Smooth muscle cell (in vitro differentiated cells): Measurements from ENCODE around the gene RGPD4. TPM values are rescaled to one million over a fixed set of nuclear protein-coding genes. Genes with fewer than 3 reads are reported as not detected.

Source experiments
- DNase-seq: peaks from one replicate; lab custom pipeline; 2025; ENCODE audit not compliant: unreplicated experiment; lab: John Stamatoyannopoulos, UW
- H2AFZ ChIP-seq: fragments of 200-600 bp; sonication (generic); 2 replicates; pipeline ENCODE4 v1.6.0; 2016; ENCODE audit warnings: antibody characterized with exemption, low read depth, mild to moderate bottlenecking
- H3F3A ChIP-seq: fragments of 200-600 bp; sonication (generic); 2 replicates; pipeline ENCODE4 v1.6.0; 2017; ENCODE audit warnings: antibody characterized with exemption, low read depth
- H3K27ac ChIP-seq: fragments of 200-600 bp; sonication (generic); 2 replicates; pipeline ENCODE4 v1.5.1; 2016; ENCODE audit warnings: low read depth, mild to moderate bottlenecking
- H3K27me3 ChIP-seq: fragments of 200-600 bp; sonication (generic); 2 replicates; pipeline ENCODE4 v1.6.1; 2016; ENCODE audit warnings: low read depth, mild to moderate bottlenecking
- H3K36me3 ChIP-seq: fragments of 200-600 bp; sonication (generic); 2 replicates; pipeline ENCODE4 v1.5.1; 2016; ENCODE audit warnings: low read depth
- H3K4me1 ChIP-seq: fragments of 200-600 bp; sonication (generic); 2 replicates; pipeline ENCODE4 v1.5.1; 2016; ENCODE audit warnings: low read depth
- H3K4me2 ChIP-seq: fragments of 200-600 bp; sonication (generic); 2 replicates; pipeline ENCODE4 v1.6.0; 2016; ENCODE audit warnings: mild to moderate bottlenecking
- H3K4me3 ChIP-seq: fragments of 200-600 bp; sonication (generic); 2 replicates; pipeline ENCODE4 v1.5.1; 2016; ENCODE audit warnings: mild to moderate bottlenecking
- H3K79me2 ChIP-seq: fragments of 200-600 bp; sonication (generic); 2 replicates; pipeline ENCODE4 v1.6.0; 2016; ENCODE audit warnings: low read depth, mild to moderate bottlenecking
- H3K9ac ChIP-seq: fragments of 200-600 bp; sonication (generic); 2 replicates; pipeline ENCODE4 v1.6.0; 2016; ENCODE audit warnings: low read depth
- H3K9me3 ChIP-seq: fragments of 200-600 bp; sonication (generic); replicated peaks from 2 replicates; pipeline ENCODE4 v1.5.1; 2016; ENCODE audit warnings: low read depth
- H4K20me1 ChIP-seq: fragments of 200-600 bp; sonication (generic); 2 replicates; pipeline ENCODE4 v1.6.0; 2016; ENCODE audit warnings: low read depth
- WGBS: methylation state at CpG from one replicate; pipeline ENCODE4 v1.1.7; 2016; ENCODE audit warnings: low lambda C conversion rate; 5-methylcytosine and 5-hydroxymethylcytosine counted together
- polyA plus RNA-seq: library from polyadenylated mRNA; unstranded; fragments of >200 nt; fragmentation: Nextera tagmentation; extraction: Ambion mirVana; gene quantifications from 2 replicates; pipeline ENCODE4 v1.2.1, GENCODE V29; 2016
- small RNA-seq: library from RNA; depleted of rRNA; stranded (forward); fragments of <200 nt; gene quantifications from one replicate; pipeline ENCODE3, GENCODE V24; 2014
- total RNA-seq: library from RNA; depleted of rRNA; stranded (reverse); fragments of >200 nt; gene quantifications from 2 replicates; pipeline ENCODE4 v1.2.3, GENCODE V29; 2014
- TF ChIP-seq, protein P1 (sequence below): fragments of 200-600 bp; sonication (generic); IDR thresholded peaks from 2 replicates; pipeline ENCODE4 v1.5.1; 2017; ENCODE audit warnings: borderline replicate concordance, mild to moderate bottlenecking, antibody characterized with exemption; ENCODE audit not compliant: insufficient read depth, poor library complexity, severe bottlenecking

RGPD4 gene
- total and polyA plus RNA-seq, 2 experiments from 2014 or later = 0.04 TPM; not detected in 1

DNA sequence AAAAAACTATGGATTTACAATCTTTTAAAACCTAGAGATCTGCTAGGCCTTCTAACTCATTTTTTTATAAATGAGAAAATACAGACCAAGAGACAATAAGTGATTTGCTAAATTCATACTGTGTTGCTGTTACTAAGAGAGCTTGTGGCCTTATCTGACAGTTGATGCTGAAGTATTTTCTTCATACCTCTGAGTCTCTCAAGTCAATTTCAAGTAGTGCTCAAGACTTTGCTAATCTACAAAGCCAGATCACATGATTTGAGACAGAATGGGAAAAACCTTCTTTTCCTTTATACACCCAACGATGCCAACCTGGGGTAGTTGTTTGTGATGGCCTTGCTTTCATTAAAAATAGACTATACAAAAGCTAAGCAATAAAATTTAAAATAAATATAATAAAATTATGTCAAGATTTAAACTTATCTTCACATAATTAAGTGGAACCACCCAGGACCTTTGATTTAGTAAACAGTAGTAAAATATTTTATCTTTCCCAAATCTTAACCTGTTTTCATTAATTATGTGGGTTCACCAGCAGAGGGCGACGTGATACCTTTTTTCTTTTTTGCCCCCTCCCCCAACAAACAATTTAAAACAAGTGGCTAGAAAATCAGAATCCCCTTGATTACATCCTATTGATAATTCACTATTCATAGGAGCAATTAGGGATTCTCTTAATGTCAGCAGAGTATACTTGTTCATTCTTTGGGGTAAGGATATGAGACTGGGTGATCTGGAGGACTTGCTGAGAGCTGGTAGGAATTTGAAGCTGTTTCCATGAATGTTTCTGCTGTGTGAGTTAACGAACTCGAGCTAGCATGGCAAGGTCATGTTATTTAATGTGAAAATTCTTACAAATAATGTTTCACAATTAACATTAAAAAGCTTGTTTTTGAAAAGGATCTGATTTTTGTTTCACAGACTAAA is 110.0 kb downstream of the RGPD4 start:
- no peaks in the 10 kb centered on the region for H3K36me3 ChIP-seq
- WGBS = 50% methylated on average over 5 of the region's 5 CpGs
- DNase-seq = no peak

More for the DNA sequence above, 110.0 kb downstream of the RGPD4 start:
- H3K79me2 ChIP-seq = no peaks in the 10 kb centered on the region
- no peaks in the 10 kb centered on the region for H3K27me3 ChIP-seq
- H3K4me2 ChIP-seq = no peak overlapping the region
- H3K9me3 ChIP-seq = no peaks in the 10 kb centered on the region
- peaks cover 6% of the 10 kb centered on the region for H3K4me1 ChIP-seq
- no peak overlapping the region for H2AFZ ChIP-seq
- TF ChIP-seq, protein P1, sequence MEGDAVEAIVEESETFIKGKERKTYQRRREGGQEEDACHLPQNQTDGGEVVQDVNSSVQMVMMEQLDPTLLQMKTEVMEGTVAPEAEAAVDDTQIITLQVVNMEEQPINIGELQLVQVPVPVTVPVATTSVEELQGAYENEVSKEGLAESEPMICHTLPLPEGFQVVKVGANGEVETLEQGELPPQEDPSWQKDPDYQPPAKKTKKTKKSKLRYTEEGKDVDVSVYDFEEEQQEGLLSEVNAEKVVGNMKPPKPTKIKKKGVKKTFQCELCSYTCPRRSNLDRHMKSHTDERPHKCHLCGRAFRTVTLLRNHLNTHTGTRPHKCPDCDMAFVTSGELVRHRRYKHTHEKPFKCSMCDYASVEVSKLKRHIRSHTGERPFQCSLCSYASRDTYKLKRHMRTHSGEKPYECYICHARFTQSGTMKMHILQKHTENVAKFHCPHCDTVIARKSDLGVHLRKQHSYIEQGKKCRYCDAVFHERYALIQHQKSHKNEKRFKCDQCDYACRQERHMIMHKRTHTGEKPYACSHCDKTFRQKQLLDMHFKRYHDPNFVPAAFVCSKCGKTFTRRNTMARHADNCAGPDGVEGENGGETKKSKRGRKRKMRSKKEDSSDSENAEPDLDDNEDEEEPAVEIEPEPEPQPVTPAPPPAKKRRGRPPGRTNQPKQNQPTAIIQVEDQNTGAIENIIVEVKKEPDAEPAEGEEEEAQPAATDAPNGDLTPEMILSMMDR = peak; percentile 63
- H3K27ac ChIP-seq = no peak overlapping the region
- H3K9ac ChIP-seq = no peak overlapping the region
- H4K20me1 ChIP-seq = no peaks in the 10 kb centered on the region
- no peaks in the 10 kb centered on the region for H3F3A ChIP-seq
- no peak overlapping the region for H3K4me3 ChIP-seq

Small RNA genes within 50 kb of the gene (small RNA-seq; reads per million reads assigned to genes)
- gene AC009963.1 (not detected), gene AC009963.2 (not detected)

Other genes starting within 250 kb of the RGPD4 start
- 0.13 and 0.40 TPM in 2 replicates for gene SLC5A7, start 159.6 kb downstream of the RGPD4 start, total RNA-seq
- gene SLC5A7, start 159.6 kb downstream of the RGPD4 start, polyA plus RNA-seq = not detected in 2 replicates